Activated CD8-positive, alpha-beta T cell treated with anti-CD3 and anti-CD28 coated beads for 36 hours (primary cell): ENCODE data around the gene FOXP2. TPM values are rescaled to one million over a fixed set of nuclear protein-coding genes. Genes with fewer than 3 reads are reported as not detected.

Source experiments
- ATAC-seq: fragments of 200-7000 bp; cut with Tn5 transposase; one replicate; pipeline ENCODE4 v1.10.0; 2021; ENCODE audit warnings: mild to moderate bottlenecking, moderate library complexity
- CTCF ChIA-PET: fragments of 350-600 bp; sonication (Branson Sonifier 250); formaldehyde crosslinking; loops from one replicate; lab custom pipeline; 2021; ENCODE audit warnings: antibody characterized with exemption; lab: Charles Lee
- POLR2A ChIA-PET: fragments of 350-600 bp; sonication (Branson Sonifier 250); formaldehyde crosslinking; loops from one replicate; lab custom pipeline; 2021; ENCODE audit warnings: antibody characterized with exemption; lab: Charles Lee
- DNase-seq: peaks from one replicate; pipeline ENCODE4 v3.0.0-alpha.2; 2020
- H3K27ac Mint-ChIP-seq: one replicate; pipeline ENCODE4 v1.8.0; 2021; ENCODE audit warnings: mild to moderate bottlenecking, mixed read lengths
- H3K27me3 Mint-ChIP-seq: one replicate; pipeline ENCODE4 v1.8.0; 2021; ENCODE audit warnings: mixed read lengths
- H3K36me3 Mint-ChIP-seq: one replicate; pipeline ENCODE4 v1.8.0; 2021; ENCODE audit warnings: low read depth, mixed read lengths
- H3K4me1 Mint-ChIP-seq: one replicate; pipeline ENCODE4 v1.8.0; 2021; ENCODE audit warnings: low read depth, mixed read lengths
- H3K4me3 Mint-ChIP-seq: one replicate; pipeline ENCODE4 v1.8.0; 2021; ENCODE audit warnings: mild to moderate bottlenecking, moderate library complexity, mixed read lengths
- H3K9me3 Mint-ChIP-seq: one replicate; pipeline ENCODE4 v1.8.0; 2021; ENCODE audit warnings: mixed read lengths
- CTCF ChIP-seq: fragments of 200-600 bp; IDR thresholded peaks from one replicate; pipeline ENCODE4 v1.8.0; 2022; ENCODE audit warnings: antibody characterized with exemption, mild to moderate bottlenecking
- intact Hi-C: fragments of 100-400 bp; cut with micrococcal nuclease; formaldehyde crosslinking; loops from one replicate; pipeline ENCODE4 v1.10.0; 2022
- total RNA-seq, 2 experiments: library from RNA; stranded (reverse); gene quantifications; one replicate each; pipeline ENCODE4 v1.2.3, GENCODE V29; 2021

Gene FOXP2
- total RNA-seq, 2 experiments from 2014 or later, result not detected

DNA sequence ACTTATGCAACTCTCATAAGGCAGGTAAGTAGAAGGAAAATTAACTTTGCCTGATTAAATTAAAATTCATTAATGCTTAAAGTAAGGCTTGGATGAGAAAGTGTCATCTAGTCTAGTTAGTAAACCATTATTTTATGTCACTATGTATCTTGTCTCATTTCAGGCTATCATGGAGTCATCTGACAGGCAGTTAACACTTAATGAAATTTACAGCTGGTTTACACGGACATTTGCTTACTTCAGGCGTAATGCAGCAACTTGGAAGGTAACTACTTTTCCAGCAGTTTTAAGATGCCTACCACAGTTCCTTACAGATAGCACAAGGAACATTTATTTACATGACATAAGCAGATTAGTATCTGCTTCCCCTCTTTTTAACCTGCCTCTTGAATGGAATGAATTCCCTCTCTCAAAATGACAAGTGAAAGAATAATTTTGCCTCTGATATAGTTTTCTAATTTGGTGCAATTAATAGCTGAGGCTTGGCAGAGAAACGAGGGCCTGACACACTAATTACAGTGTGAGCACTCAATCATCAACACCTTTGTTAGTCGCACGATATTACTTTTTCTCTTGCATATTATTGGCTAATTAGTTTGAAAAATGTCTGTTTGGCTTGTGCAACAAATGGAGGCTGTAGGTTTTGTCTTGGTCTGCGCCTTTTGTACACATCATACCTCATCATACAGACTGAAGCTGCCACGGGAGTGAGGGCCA, 245.0 kb downstream of the FOXP2 start:
- H3K27me3 Mint-ChIP-seq, result no peaks in the 10 kb centered on the region
- H3K9me3 Mint-ChIP-seq, result no peaks in the 10 kb centered on the region
- ATAC-seq (no peak), DNase-seq (no peak)
- intact Hi-C loops, result no loop called here
- TF ChIP-seq CTCF, result no peak
- no peaks in the 10 kb centered on the region for H3K36me3 Mint-ChIP-seq
- ChIA-PET POLR2A (no interaction called here), CTCF (no interaction called here)
- H3K4me3 Mint-ChIP-seq, result no peak overlapping the region
- no peaks in the 10 kb centered on the region for H3K4me1 Mint-ChIP-seq
- H3K27ac Mint-ChIP-seq, result no peak overlapping the region

GRCh38 chr7:114660126-114660486, 245.5 kb downstream of the FOXP2 start:
- no peak for TF ChIP-seq CTCF
- Mint-ChIP-seq H3K27ac (no peak overlapping the region), H3K9me3 (no peaks in the 10 kb centered on the region), H3K36me3 (no peaks in the 10 kb centered on the region), H3K4me1 (no peaks in the 10 kb centered on the region), H3K4me3 (no peak overlapping the region), H3K27me3 (no peaks in the 10 kb centered on the region)
- ATAC-seq (no peak), DNase-seq (no peak)
- POLR2A ChIA-PET, result no interaction called here
- CTCF ChIA-PET, result no interaction called here
- intact Hi-C loops, result no loop called here

DNA sequence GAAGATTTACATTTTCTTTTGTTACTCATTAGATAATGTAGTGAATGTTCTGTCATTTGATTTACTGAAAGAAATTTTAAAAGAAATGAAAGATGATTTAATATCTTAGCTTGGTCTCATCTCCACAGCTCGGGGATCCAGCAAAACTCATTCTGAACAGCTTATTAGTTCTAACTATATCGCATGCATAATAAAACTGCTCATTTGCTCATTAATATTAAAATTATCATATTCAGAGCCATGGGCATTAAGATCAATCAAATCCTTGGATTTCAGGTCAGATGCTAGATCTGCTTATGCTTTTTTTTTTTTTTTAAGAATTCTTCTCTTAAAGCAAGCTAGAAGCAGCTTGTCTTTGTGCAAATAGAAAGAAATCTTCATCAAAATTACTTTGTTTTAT, 246.1 kb downstream of the FOXP2 start:
- TF ChIP-seq CTCF, result no peak
- Mint-ChIP-seq H3K4me1 (no peaks in the 10 kb centered on the region), H3K4me3 (no peak overlapping the region), H3K27ac (no peak overlapping the region), H3K27me3 (no peaks in the 10 kb centered on the region), H3K36me3 (no peaks in the 10 kb centered on the region), H3K9me3 (no peaks in the 10 kb centered on the region)
- CTCF ChIA-PET, result no interaction called here
- DNase-seq, result no peak
- intact Hi-C loops, result no loop called here
- ATAC-seq, result no peak
- POLR2A ChIA-PET, result no interaction called here

DNA sequence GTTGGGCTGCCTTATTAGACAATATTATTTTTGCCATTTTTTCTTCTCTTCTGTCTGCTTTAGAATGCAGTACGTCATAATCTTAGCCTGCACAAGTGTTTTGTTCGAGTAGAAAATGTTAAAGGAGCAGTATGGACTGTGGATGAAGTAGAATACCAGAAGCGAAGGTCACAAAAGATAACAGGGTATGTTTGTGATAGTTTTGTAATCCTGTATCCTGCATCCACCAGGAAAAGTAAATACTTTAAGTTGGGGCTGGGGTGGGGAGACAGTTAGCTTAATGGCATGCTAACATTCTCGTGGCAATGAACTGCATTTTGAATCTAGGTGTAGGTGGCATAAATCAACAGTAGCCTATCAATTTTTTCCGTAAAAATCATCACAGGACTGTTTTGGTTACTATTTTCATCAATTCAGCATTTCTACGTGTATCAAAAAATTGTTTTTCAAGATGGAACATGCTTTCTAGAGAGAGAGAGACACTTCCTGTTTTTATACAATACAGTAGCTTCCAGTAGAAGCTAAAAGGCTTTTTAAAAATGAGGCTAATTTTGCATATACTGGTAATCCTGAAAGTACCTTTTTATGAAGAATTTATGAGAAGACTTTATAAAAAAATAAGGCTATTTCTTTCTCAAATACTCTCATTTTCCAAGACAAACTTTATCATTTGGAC, 247.5 kb downstream of the FOXP2 start:
- H3K4me3 Mint-ChIP-seq, result no peak overlapping the region
- no peak overlapping the region for H3K27ac Mint-ChIP-seq
- TF ChIP-seq CTCF, result no peak
- ChIA-PET POLR2A (no interaction called here), CTCF (no interaction called here)
- no peaks in the 10 kb centered on the region for H3K36me3 Mint-ChIP-seq
- ATAC-seq (no peak), DNase-seq (no peak)
- intact Hi-C loops, result no loop called here
- no peaks in the 10 kb centered on the region for H3K9me3 Mint-ChIP-seq
- H3K4me1 Mint-ChIP-seq, result no peaks in the 10 kb centered on the region
- no peaks in the 10 kb centered on the region for H3K27me3 Mint-ChIP-seq

DNA sequence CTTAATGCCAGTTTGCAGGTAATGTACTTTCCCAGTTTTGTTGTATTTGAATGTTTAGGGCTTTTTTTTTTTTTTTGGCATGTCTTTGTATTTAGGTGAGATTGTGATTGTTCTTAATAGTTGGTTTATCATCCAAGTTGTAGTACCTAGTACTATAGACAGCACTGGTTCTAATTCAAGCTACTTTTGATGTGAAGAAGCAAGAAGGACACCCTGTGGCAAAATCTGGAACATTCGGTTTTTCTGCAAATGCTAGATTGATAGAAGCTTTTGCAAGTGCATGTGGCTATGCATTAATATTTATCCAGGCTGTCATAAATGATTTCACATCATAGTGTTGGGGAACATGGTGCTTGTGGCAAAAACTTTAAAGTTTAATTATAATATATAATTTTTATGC, 248.9 kb downstream of the FOXP2 start:
- ChIA-PET POLR2A (interaction anchor here (0.6 kb wide), 1 partner anchor 177 kb away, joined by 3 read pairs; no protein-coding TSS in a partner anchor), CTCF (interaction anchor here (0.5 kb wide), 1 partner anchor 582 kb away, joined by 3 read pairs; no protein-coding TSS in a partner anchor)
- intact Hi-C loops, result no loop called here
- Mint-ChIP-seq H3K4me3 (no peak overlapping the region), H3K27ac (no peak overlapping the region), H3K9me3 (no peaks in the 10 kb centered on the region), H3K4me1 (no peaks in the 10 kb centered on the region), H3K27me3 (no peaks in the 10 kb centered on the region), H3K36me3 (no peaks in the 10 kb centered on the region)
- DNase-seq (no peak), ATAC-seq (no peak)
- TF ChIP-seq CTCF, result no peak
